ENCODE results near the gene KCNAB3.

DNA sequence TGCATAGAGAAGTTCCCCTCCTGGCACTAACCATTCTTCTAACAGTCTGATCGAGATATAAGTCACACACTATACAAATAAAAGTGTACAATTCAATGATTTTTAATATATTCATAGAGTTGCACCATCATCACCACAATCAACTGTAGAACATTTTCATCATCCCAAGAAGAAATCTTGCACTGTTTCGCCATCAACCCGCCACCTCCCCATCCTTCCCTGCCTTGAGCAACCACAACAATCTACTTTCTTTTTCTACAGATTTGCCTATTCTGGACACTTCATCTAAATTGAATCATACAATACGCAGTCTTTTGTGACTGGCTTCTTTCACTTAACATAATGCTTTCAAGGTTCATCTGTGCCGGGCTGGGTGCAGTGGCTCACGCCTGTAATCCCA is 39.8 kb upstream of the KCNAB3 start:
- TF ChIP-seq, protein P1, sequence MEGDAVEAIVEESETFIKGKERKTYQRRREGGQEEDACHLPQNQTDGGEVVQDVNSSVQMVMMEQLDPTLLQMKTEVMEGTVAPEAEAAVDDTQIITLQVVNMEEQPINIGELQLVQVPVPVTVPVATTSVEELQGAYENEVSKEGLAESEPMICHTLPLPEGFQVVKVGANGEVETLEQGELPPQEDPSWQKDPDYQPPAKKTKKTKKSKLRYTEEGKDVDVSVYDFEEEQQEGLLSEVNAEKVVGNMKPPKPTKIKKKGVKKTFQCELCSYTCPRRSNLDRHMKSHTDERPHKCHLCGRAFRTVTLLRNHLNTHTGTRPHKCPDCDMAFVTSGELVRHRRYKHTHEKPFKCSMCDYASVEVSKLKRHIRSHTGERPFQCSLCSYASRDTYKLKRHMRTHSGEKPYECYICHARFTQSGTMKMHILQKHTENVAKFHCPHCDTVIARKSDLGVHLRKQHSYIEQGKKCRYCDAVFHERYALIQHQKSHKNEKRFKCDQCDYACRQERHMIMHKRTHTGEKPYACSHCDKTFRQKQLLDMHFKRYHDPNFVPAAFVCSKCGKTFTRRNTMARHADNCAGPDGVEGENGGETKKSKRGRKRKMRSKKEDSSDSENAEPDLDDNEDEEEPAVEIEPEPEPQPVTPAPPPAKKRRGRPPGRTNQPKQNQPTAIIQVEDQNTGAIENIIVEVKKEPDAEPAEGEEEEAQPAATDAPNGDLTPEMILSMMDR (IDR thresholded peaks at IDR 0.05; ENCODE audit: low read length) = no peak
- no peak for TF ChIP-seq EZH2 (IDR thresholded peaks at IDR 0.05; ENCODE audit: borderline replicate concordance, low read length)
